Thoracic aorta (tissue), 2 donors: ENCODE measurements around the gene MUC5B. TPM values are rescaled to one million over a fixed set of nuclear protein-coding genes. Genes with fewer than 3 reads are reported as not detected.

Experiments used
- ATAC-seq: fragments of 150-250 bp; one replicate; pipeline ENCODE4 v1.8.0; 2017; ENCODE audit warnings: low read depth; ENCODE audit not compliant: insufficient number of reproducible peaks, low FRiP score
- DNase-seq: peaks from one replicate; pipeline ENCODE4 v3.0.0-alpha.2; 2020; ENCODE audit warnings: low spot score
- H3K27ac ChIP-seq, 2 donors: fragments of 200-600 bp; sonication (generic); 1 replicate in 1 of 2; 2 replicates in 1 of 2; pipeline ENCODE4 v1.5.1; 2016; ENCODE audit warnings: mild to moderate bottlenecking in 2 of 2, moderate library complexity in 2 of 2
- H3K27me3 ChIP-seq: fragments of 200-600 bp; sonication (generic); replicated peaks from 2 replicates; pipeline ENCODE4 v1.6.0; 2016; ENCODE audit warnings: mild to moderate bottlenecking; ENCODE audit not compliant: insufficient read depth
- H3K36me3 ChIP-seq: fragments of 200-600 bp; sonication (generic); one replicate; pipeline ENCODE4 v1.5.1; 2016
- H3K4me1 ChIP-seq, 2 donors: fragments of 200-600 bp; sonication (generic); 1 replicate in 1 of 2; 2 replicates in 1 of 2; pipeline versions ENCODE4 v1.5.1 to v1.6.0; 2016; ENCODE audit warnings: low read depth in 2 of 2, mild to moderate bottlenecking in 1 of 2; ENCODE audit not compliant: control insufficient read depth in 1 of 2
- H3K4me3 ChIP-seq: fragments of 200-600 bp; sonication (generic); 2 replicates; pipeline ENCODE4 v1.5.1; 2016; ENCODE audit warnings: mild to moderate bottlenecking
- H3K9me3 ChIP-seq: fragments of 200-600 bp; sonication (generic); 2 replicates; pipeline ENCODE4 v1.5.1; 2016
- CTCF ChIP-seq: fragments of 200-600 bp; sonication (generic); IDR thresholded peaks from one replicate; pipeline ENCODE4 v1.5.1; 2019; ENCODE audit warnings: antibody characterized with exemption
- total RNA-seq, 2 donors: library from RNA; depleted of rRNA; stranded (reverse); fragments of >200 nt; gene quantifications; one replicate each; pipeline versions ENCODE4 v1.1.0 to v1.2.3, GENCODE V29; 2016

The MUC5B gene
- total RNA-seq, 2 donors from 2014 or later = not detected

GRCh38 chr11:1254733-1255132, 31.9 kb downstream of the MUC5B start:
- no peaks in the 10 kb centered on the region for H3K27me3 ChIP-seq
- no peak for ATAC-seq
- no peaks in the 10 kb centered on the region for H3K4me1 ChIP-seq
- no peaks in the 10 kb centered on the region for H3K36me3 ChIP-seq
- H3K9me3 ChIP-seq = no peaks in the 10 kb centered on the region
- TF ChIP-seq CTCF = no peak
- no peak overlapping the region for H3K27ac ChIP-seq
- no peak overlapping the region for H3K4me3 ChIP-seq
- no peak for DNase-seq

- no peak overlapping the region for H3K27ac ChIP-seq
- no peaks in the 10 kb centered on the region for H3K4me1 ChIP-seq
- no peak overlapping the region for H3K4me3 ChIP-seq
- no peak for DNase-seq
- no peaks in the 10 kb centered on the region for H3K9me3 ChIP-seq
- H3K36me3 ChIP-seq = no peaks in the 10 kb centered on the region
- no peak for TF ChIP-seq CTCF
- H3K27me3 ChIP-seq = no peaks in the 10 kb centered on the region
- no peak for ATAC-seq
Measured at GRCh38 chr11:1255151-1255550, 32.3 kb downstream of the MUC5B start.

- H3K36me3 ChIP-seq = no peaks in the 10 kb centered on the region
- H3K4me1 ChIP-seq = no peaks in the 10 kb centered on the region
- no peaks in the 10 kb centered on the region for H3K9me3 ChIP-seq
- no peaks in the 10 kb centered on the region for H3K27me3 ChIP-seq
- H3K4me3 ChIP-seq = no peak overlapping the region
- ATAC-seq = no peak
- H3K27ac ChIP-seq = no peak overlapping the region
- no peak for DNase-seq
- no peak for TF ChIP-seq CTCF
Measured at GRCh38 chr11:1256257-1257045, 33.6 kb downstream of the MUC5B start.

- no peak for DNase-seq
Measured at GRCh38 chr11:1257366-1257765, 34.5 kb downstream of the MUC5B start.

GRCh38 chr11:1257916-1258315, 35.0 kb downstream of the MUC5B start:
- no peaks in the 10 kb centered on the region for H3K36me3 ChIP-seq
- TF ChIP-seq CTCF = no peak
- no peaks in the 10 kb centered on the region for H3K27me3 ChIP-seq
- peaks cover 6 to 13% of the 10 kb centered on the region in 2 donors for H3K4me1 ChIP-seq
- ATAC-seq (no peak), DNase-seq (no peak)
- H3K27ac ChIP-seq = no peak overlapping the region
- H3K9me3 ChIP-seq = no peaks in the 10 kb centered on the region
- H3K4me3 ChIP-seq = no peak overlapping the region

More at GRCh38 chr11:1257366-1257765, 34.5 kb downstream of the MUC5B start:
- no peak for ATAC-seq
- Histone ChIP-seq H3K27ac (no peak overlapping the region), H3K36me3 (no peaks in the 10 kb centered on the region), H3K9me3 (no peaks in the 10 kb centered on the region), H3K27me3 (no peaks in the 10 kb centered on the region), H3K4me3 (no peak overlapping the region), H3K4me1 (peaks cover 4 to 9% of the 10 kb centered on the region in 2 donors)
- TF ChIP-seq CTCF = no peak
